Nephron progenitor cell (in vitro differentiated cells): ENCODE data around the gene SOX9.

ENCODE experiments used
- DNase-seq: peaks from one replicate; pipeline ENCODE4 v3.0.0; 2021
- H3K27ac Mint-ChIP-seq: 2 replicates; pipeline ENCODE4 v1.8.0; 2021; ENCODE audit warnings: mild to moderate bottlenecking, moderate library complexity, mixed read lengths
- H3K27me3 Mint-ChIP-seq: 2 replicates; pipeline ENCODE4 v1.8.0; 2021; ENCODE audit warnings: mild to moderate bottlenecking, low read depth, mixed read lengths; ENCODE audit not compliant: poor library complexity
- H3K36me3 Mint-ChIP-seq: 2 replicates; pipeline ENCODE4 v1.8.0; 2021; ENCODE audit warnings: low read depth, mixed read lengths
- H3K4me1 Mint-ChIP-seq: 2 replicates; pipeline ENCODE4 v1.8.0; 2021; ENCODE audit warnings: mixed read lengths
- H3K4me3 Mint-ChIP-seq: 2 replicates; pipeline ENCODE4 v1.8.0; 2021; ENCODE audit warnings: mild to moderate bottlenecking, moderate library complexity, mixed read lengths
- H3K9me3 Mint-ChIP-seq: 2 replicates; pipeline ENCODE4 v1.8.0; 2021; ENCODE audit warnings: mild to moderate bottlenecking, moderate library complexity, mixed read lengths
- CTCF ChIP-seq: fragments of 200-600 bp; sonication (generic); IDR thresholded peaks from 2 replicates; pipeline ENCODE4 v1.5.0; 2021; ENCODE audit warnings: antibody characterized with exemption

SOX9 gene

DNA sequence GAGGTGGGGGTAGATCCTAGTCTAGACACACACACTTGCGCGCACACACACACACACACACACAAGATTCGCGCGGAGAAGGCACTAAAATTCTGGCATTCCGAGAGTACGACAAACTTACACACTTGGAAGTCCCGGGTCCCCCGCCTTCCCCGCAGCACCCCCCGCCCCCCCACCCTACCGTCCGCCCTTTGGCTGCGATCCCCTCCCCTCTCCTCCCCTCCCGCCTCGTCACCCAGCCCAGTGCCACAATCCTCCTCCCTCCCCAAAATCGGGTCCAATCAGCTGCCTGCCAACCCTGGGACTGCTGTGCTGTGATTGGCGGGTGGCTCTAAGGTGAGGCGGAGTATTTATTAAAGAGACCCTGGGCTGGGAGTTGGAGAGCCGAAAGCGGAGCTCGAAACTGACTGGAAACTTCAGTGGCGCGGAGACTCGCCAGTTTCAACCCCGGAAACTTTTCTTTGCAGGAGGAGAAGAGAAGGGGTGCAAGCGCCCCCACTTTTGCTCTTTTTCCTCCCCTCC, at the start of gene SOX9:
SOX9 (plus strand) TSS at position 379 of the 522 bp plus-strand sequence. CDS start 372 bp downstream, outside the sequence.
- peaks cover 66% of the 10 kb centered on the region for H3K4me1 Mint-ChIP-seq
- no peaks in the 10 kb centered on the region for H3K9me3 Mint-ChIP-seq
- H3K4me3 Mint-ChIP-seq, result peak within 1 kb of the TSS; percentile 96
- H3K27me3 Mint-ChIP-seq, result peaks cover 60% of the 10 kb centered on the region
- H3K27ac Mint-ChIP-seq, result peak within 1 kb of the TSS; percentile 16
- peak; percentile 81 for DNase-seq
- H3K36me3 Mint-ChIP-seq, result peaks cover 19% of the 10 kb centered on the region
- no peak for TF ChIP-seq CTCF

DNA sequence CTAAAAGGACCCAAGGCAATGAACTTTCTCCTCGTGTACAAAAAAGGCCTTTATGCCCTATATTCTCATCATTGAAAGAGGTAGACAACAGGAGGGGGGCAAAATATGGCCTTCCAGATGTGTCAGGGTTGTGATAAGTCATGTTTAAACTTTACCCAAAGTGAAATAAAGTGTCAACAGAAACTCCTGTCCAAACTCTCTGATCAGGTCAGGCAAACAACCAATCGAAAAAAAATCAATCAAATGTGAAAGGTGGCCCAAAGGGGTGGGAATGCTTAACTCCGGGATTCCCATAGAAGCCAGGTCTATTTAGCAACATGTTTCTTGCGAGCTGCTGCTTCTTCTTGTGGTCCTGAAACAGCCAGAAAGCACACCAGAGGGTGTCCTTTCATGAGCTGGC, 49.5 kb upstream of the SOX9 start:
- H3K9me3 Mint-ChIP-seq, result peaks cover 5% of the 10 kb centered on the region
- H3K36me3 Mint-ChIP-seq, result peaks cover 2% of the 10 kb centered on the region
- DNase-seq, result no peak
- TF ChIP-seq CTCF, result no peak
- no peaks in the 10 kb centered on the region for H3K4me1 Mint-ChIP-seq
- H3K27ac Mint-ChIP-seq, result no peak overlapping the region
- H3K27me3 Mint-ChIP-seq, result peaks cover 6% of the 10 kb centered on the region
- no peak overlapping the region for H3K4me3 Mint-ChIP-seq

- no peaks in the 10 kb centered on the region for H3K9me3 Mint-ChIP-seq
- TF ChIP-seq CTCF, result no peak
- no peak overlapping the region for H3K4me3 Mint-ChIP-seq
- no peak for DNase-seq
- peaks cover 8% of the 10 kb centered on the region for H3K27me3 Mint-ChIP-seq
- H3K4me1 Mint-ChIP-seq, result no peaks in the 10 kb centered on the region
- H3K36me3 Mint-ChIP-seq, result no peaks in the 10 kb centered on the region
- no peak overlapping the region for H3K27ac Mint-ChIP-seq
Observed at GRCh38 chr17:72075995-72076677, 44.7 kb upstream of the SOX9 start.

DNA sequence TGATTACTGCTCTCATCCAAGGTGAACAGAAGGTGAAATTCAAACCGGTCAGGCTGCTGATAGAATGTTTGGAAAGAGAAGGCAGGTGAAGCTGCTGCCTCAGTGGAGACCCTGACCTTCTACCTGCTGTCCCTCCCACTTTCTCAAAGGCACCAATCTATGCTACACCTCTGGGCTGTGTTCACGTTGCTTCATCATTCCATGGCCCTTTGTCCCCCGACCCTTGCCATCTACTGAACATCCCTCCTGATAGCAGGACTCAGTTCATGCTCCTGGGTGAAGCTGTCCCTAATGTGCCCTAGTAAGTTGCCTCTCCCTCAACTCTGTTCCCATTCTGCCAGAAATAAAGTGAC, 44.2 kb upstream of the SOX9 start:
- Mint-ChIP-seq H3K4me1 (no peaks in the 10 kb centered on the region), H3K27ac (no peak overlapping the region), H3K4me3 (no peak overlapping the region)

GRCh38 chr17:72077326-72077960, 43.4 kb upstream of the SOX9 start:
- Mint-ChIP-seq H3K9me3 (no peaks in the 10 kb centered on the region), H3K36me3 (no peaks in the 10 kb centered on the region), H3K27me3 (peaks cover 8% of the 10 kb centered on the region), H3K27ac (no peak overlapping the region), H3K4me3 (no peak overlapping the region), H3K4me1 (no peaks in the 10 kb centered on the region)
- DNase-seq, result no peak
- no peak for TF ChIP-seq CTCF

More for the DNA sequence above, 44.2 kb upstream of the SOX9 start:
- no peak for DNase-seq
- Mint-ChIP-seq H3K9me3 (no peaks in the 10 kb centered on the region), H3K36me3 (no peaks in the 10 kb centered on the region), H3K27me3 (peaks cover 8% of the 10 kb centered on the region)
- no peak for TF ChIP-seq CTCF
